HepG2 (cell line): ENCODE results near the gene LRBA. TPM values are rescaled to one million over a fixed set of nuclear protein-coding genes. Genes with fewer than 3 reads are reported as not detected.

Experiments
- ATAC-seq: fragments of 200-7000 bp; cut with Tn5 transposase; 3 replicates; pipeline ENCODE4 v1.9.1; 2020; ENCODE audit warnings: mild to moderate bottlenecking, moderate library complexity
- BruUV-seq: library from RNA; stranded (reverse); fragments of 400-500 nt; replicated peaks from 2 replicates; lab custom pipeline; 2021; lab: Mats Ljungman, UMichigan
- CTCF ChIA-PET: fragments of 300-600 bp; formaldehyde crosslinking; extraction: SDS; loops from one replicate; lab custom pipeline; 2021; ENCODE audit warnings: low total read pairs, inconsistent platforms, low intra/inter-chr PET ratio; lab: Yijun Ruan, JAX
- POLR2A ChIA-PET: fragments of 350-600 bp; sonication (Branson Sonifier 250); formaldehyde crosslinking; loops from one replicate; lab custom pipeline; 2020; ENCODE audit warnings: antibody characterized with exemption, inconsistent platforms; lab: Yijun Ruan, JAX
- DNase-seq: peaks from one replicate; pipeline ENCODE4 v3.0.0-alpha.2; 2015; ENCODE audit warnings: low spot score
- FAIRE-seq: peaks from 3 replicates; lab custom pipeline; 2011; peaks lifted over from hg19 to GRCh38; lab: Jason Lieb, UNC
- H2AFZ ChIP-seq: one replicate; pipeline ENCODE4 v1.6.1; 2011; ENCODE audit warnings: low read length, inconsistent platforms
- H3K27ac ChIP-seq: fragments of 300-600 bp; 3 replicates; pipeline ENCODE4 v1.8.0; 2011; ENCODE audit warnings: mixed run types, mild to moderate bottlenecking, mixed read lengths, low read length, inconsistent platforms; ENCODE audit not compliant: insufficient read depth; ENCODE audit errors: extremely low read length
- H3K27me3 ChIP-seq, 2 experiments: fragments of 200-600 bp in 1 of 2; 2 replicates in 1 of 2; 3 replicates in 1 of 2; pipeline versions ENCODE4 v1.6.0 to v1.8.0; 2011; ENCODE audit warnings: low read length in 2 of 2, mild to moderate bottlenecking in 2 of 2, moderate library complexity in 2 of 2, inconsistent platforms in 1 of 2; ENCODE audit not compliant: insufficient read depth in 2 of 2, control insufficient read depth in 1 of 2
- H3K36me3 ChIP-seq, 2 experiments: fragments of 200-600 bp in 1 of 2; replicated peaks in 1 of 2; 2 replicates in 1 of 2; 3 replicates in 1 of 2; pipeline versions ENCODE4 v1.5.1 to v1.8.0; 2011; ENCODE audit warnings: low read length in 2 of 2, inconsistent platforms in 1 of 2; ENCODE audit not compliant: insufficient read depth in 2 of 2, control insufficient read depth in 1 of 2
- H3K4me1 ChIP-seq: 2 replicates; pipeline ENCODE4 v1.5.1; 2012; ENCODE audit warnings: low read length, inconsistent platforms; ENCODE audit not compliant: insufficient read depth
- H3K4me2 ChIP-seq: 2 replicates; pipeline ENCODE4 v1.6.0; 2011; ENCODE audit warnings: low read depth, low read length, inconsistent platforms
- H3K4me3 ChIP-seq, 3 experiments: fragments of 200-600 bp in 1 of 3; sonication (generic), shearing (Covaris generic) in 1 of 3; replicated peaks in 1 of 3; 2 replicates each; pipeline ENCODE4 v1.5.1; 2011 to 2016; ENCODE audit warnings: low read length in 3 of 3, inconsistent platforms in 2 of 3, low read depth in 2 of 3, mild to moderate bottlenecking in 2 of 3, control low read depth in 1 of 3, mixed read lengths in 1 of 3; ENCODE audit not compliant: insufficient read depth in 1 of 3
- H3K79me2 ChIP-seq: one replicate; pipeline ENCODE4 v1.6.1; 2011; ENCODE audit warnings: low read length, inconsistent platforms; ENCODE audit not compliant: insufficient read depth
- H3K9ac ChIP-seq: 2 replicates; pipeline ENCODE4 v1.6.0; 2011; ENCODE audit warnings: mild to moderate bottlenecking, low read depth, low read length, inconsistent platforms; ENCODE audit not compliant: insufficient read depth
- H3K9me3 ChIP-seq: 2 replicates; pipeline ENCODE4 v1.5.1; 2012; ENCODE audit warnings: mild to moderate bottlenecking, low read length
- H4K20me1 ChIP-seq: 2 replicates; pipeline ENCODE4 v1.6.0; 2011; ENCODE audit warnings: inconsistent platforms, mild to moderate bottlenecking, low read length, moderate library complexity; ENCODE audit not compliant: insufficient read depth
- GFI1 ChIP-seq: sonication (generic); formaldehyde crosslinking; IDR thresholded peaks from 2 replicates; pipeline ENCODE4 v1.5.0; 2020; ENCODE audit warnings: missing genetic modification reagents, mild to moderate bottlenecking, borderline replicate concordance
- GLI4 ChIP-seq: sonication (generic); formaldehyde crosslinking; IDR thresholded peaks from 2 replicates; pipeline ENCODE4 v1.5.1; 2020; ENCODE audit warnings: missing genetic modification reagents, mild to moderate bottlenecking, moderate library complexity, borderline replicate concordance
- MEIS2 ChIP-seq: sonication (generic); formaldehyde crosslinking; IDR thresholded peaks from 2 replicates; pipeline ENCODE4 v1.9.0; 2021; ENCODE audit warnings: mild to moderate bottlenecking, missing genetic modification reagents
- PRDM15 ChIP-seq: sonication (generic); formaldehyde crosslinking; IDR thresholded peaks from 2 replicates; pipeline ENCODE4 v1.4.0; 2020; ENCODE audit warnings: missing genetic modification reagents
- XRCC5 ChIP-seq: fragments of 200-400 bp; formaldehyde crosslinking; optimal IDR thresholded peaks from 2 replicates; pipeline ENCODE3; 2017; ENCODE audit warnings: mild to moderate bottlenecking, low read length
- ZBTB38 ChIP-seq: sonication (generic); formaldehyde crosslinking; IDR thresholded peaks from 2 replicates; pipeline ENCODE4 v1.5.1; 2020; ENCODE audit warnings: mild to moderate bottlenecking, missing genetic modification reagents
- ZNF44 ChIP-seq: sonication (generic); formaldehyde crosslinking; IDR thresholded peaks from 2 replicates; pipeline ENCODE4 v1.5.1; 2020; ENCODE audit warnings: mild to moderate bottlenecking, missing genetic modification reagents
- ZXDC ChIP-seq: sonication (generic); formaldehyde crosslinking; IDR thresholded peaks from 2 replicates; pipeline ENCODE4 v1.5.0; 2020; ENCODE audit warnings: mild to moderate bottlenecking, missing genetic modification reagents
- WGBS: methylation state at CpG from one replicate; pipeline ENCODE4 v1.1.6; 2017; ENCODE audit warnings: low lambda C conversion rate; 5-methylcytosine and 5-hydroxymethylcytosine counted together
- in situ Hi-C: cut with HindIII; loops from 2 replicates; pipeline ENCODE4 v1.10.0; 2017; ENCODE audit warnings: low pct_unique_long_range_greater_than_20kb; ENCODE audit not compliant: extremely low pct_ligation_motif_present
- intact Hi-C: fragments of 100-400 bp; cut with micrococcal nuclease; formaldehyde crosslinking; loops from one replicate; pipeline ENCODE4 v1.10.0; 2022; ENCODE audit not compliant: unreplicated experiment
- polyA plus RNA-seq, 8 experiments: library from polyadenylated mRNA; depleted of rRNA in 3 of 8; stranded (reverse) in 7 of 8; unstranded in 1 of 8; fragments of >200 nt; fragmentation: Illumina TruSeq in 4 of 8; extraction: Trizol in 4 of 8; gene quantifications; 2 replicates each; pipeline versions ENCODE4 v1.2.1 to v1.2.3, GENCODE V29; 2011 to 2016; ENCODE audit warnings: low read depth in 4 of 8, missing spikeins in 1 of 8, mixed read lengths in 1 of 8; ENCODE audit not compliant: insufficient read depth in 1 of 8
- total RNA-seq, 5 experiments: library from RNA; depleted of rRNA; stranded (reverse); fragments of >200 nt; fragmentation: Illumina TruSeq; extraction: Trizol; gene quantifications; 2 replicates each; pipeline ENCODE4 v1.2.3, GENCODE V29; 2016; ENCODE audit warnings: low read depth in 1 of 5

LRBA gene
- total and polyA plus RNA-seq, 2 of the 13 experiments (the other 11 are each of a cell fraction or from before 2014, with no cell fraction given), result 21.0 to 37.2 TPM

GRCh38 chr4:150495550-150495949 lies 519.5 kb downstream of the LRBA start (continued):
- no peak for TF ChIP-seq ZXDC (CRISPR knock-in tag)
- no peak for TF ChIP-seq GFI1 (CRISPR knock-in tag)
- TF ChIP-seq ZNF44 (CRISPR knock-in tag), result no peak
- TF ChIP-seq XRCC5, result no peak
- no peak for TF ChIP-seq PRDM15 (CRISPR knock-in tag)
- no peak for TF ChIP-seq ZBTB38 (CRISPR knock-in tag)
- TF ChIP-seq MEIS2 (CRISPR knock-in tag), result no peak

- intact Hi-C loops, result no loop called here
- no peaks in the 10 kb centered on the region for H3K79me2 ChIP-seq
Measured at GRCh38 chr4:150493851-150494250, 521.2 kb downstream of the LRBA start.

More at GRCh38 chr4:150493851-150494250, 521.2 kb downstream of the LRBA start:
- Histone ChIP-seq H2AFZ (no peak overlapping the region), H3K9me3 (no peaks in the 10 kb centered on the region), H3K36me3 (no peaks in the 10 kb centered on the region), H3K4me1 (no peaks in the 10 kb centered on the region), H4K20me1 (no peaks in the 10 kb centered on the region), H3K4me2 (no peak overlapping the region), H3K9ac (no peak overlapping the region)
- FAIRE-seq, result no peak
- ChIA-PET CTCF (no interaction called here), POLR2A (no interaction called here)
- WGBS, result 94% methylated on average over 2 of the region's 2 CpGs
- no peak for TF ChIP-seq GLI4 (CRISPR knock-in tag)
- TF ChIP-seq, all 625 proteins: peak for 0
- Histone ChIP-seq H3K27me3 (no peaks in the 10 kb centered on the region), H3K27ac (no peak overlapping the region), H3K4me3 (no peak overlapping the region)
- ATAC-seq (no peak), DNase-seq (no peak)
- in situ Hi-C loops, result no loop called here
- BruUV-seq, result no TSS peak
